ENCODE results near the gene BBOF1. TPM values are rescaled to one million over a fixed set of nuclear protein-coding genes. Genes with fewer than 3 reads are reported as not detected.

Gene BBOF1
- total RNA-seq, 1 donor from 2014 or later: 2.3 TPM

GRCh38 chr14:74083161-74083560, 64.0 kb downstream of the BBOF1 start:
- Mint-ChIP-seq H3K27me3 (ENCODE audit: unreplicated experiment) (peaks cover 7% of the 10 kb centered on the region), H3K4me3 (ENCODE audit: unreplicated experiment) (peak overlapping the region; percentile 97), H3K4me1 (ENCODE audit: unreplicated experiment) (peaks cover 26% of the 10 kb centered on the region), H3K27ac (ENCODE audit: unreplicated experiment) (no peak overlapping the region), H3K9me3 (ENCODE audit: unreplicated experiment) (no peaks in the 10 kb centered on the region), H3K36me3 (ENCODE audit: low read depth, unreplicated experiment) (no peaks in the 10 kb centered on the region)
- DNase-seq (ENCODE audit: low spot score): no peak
- TF ChIP-seq CTCF (IDR thresholded peaks at IDR 0.05; ENCODE audit: unreplicated experiment): no peak

GRCh38 chr14:74083784-74084276, 64.7 kb downstream of the BBOF1 start:
- Mint-ChIP-seq H3K36me3 (ENCODE audit: low read depth, unreplicated experiment) (no peaks in the 10 kb centered on the region), H3K9me3 (ENCODE audit: unreplicated experiment) (no peaks in the 10 kb centered on the region), H3K4me3 (ENCODE audit: unreplicated experiment) (peak overlapping the region; percentile 97), H3K27ac (ENCODE audit: unreplicated experiment) (peak overlapping the region; percentile 85), H3K27me3 (ENCODE audit: unreplicated experiment) (peaks cover 7% of the 10 kb centered on the region), H3K4me1 (ENCODE audit: unreplicated experiment) (peaks cover 26% of the 10 kb centered on the region)
- no peak for TF ChIP-seq CTCF (IDR thresholded peaks at IDR 0.05; ENCODE audit: unreplicated experiment)
- DNase-seq (ENCODE audit: low spot score): no peak

GRCh38 chr14:74084277-74085046, 65.3 kb downstream of the BBOF1 start, which contains the start of the genes ALDH6A1 and LIN52:
ALDH6A1 (minus strand) TSS chr14:74084453; CDS start chr14:74084394, 59 bp downstream.
LIN52 (plus strand) TSS chr14:74084956; CDS start chr14:74084975, 19 bp downstream.
- Mint-ChIP-seq H3K27ac (ENCODE audit: unreplicated experiment) (peak within 1 kb of the TSS; percentile 88), H3K4me3 (ENCODE audit: unreplicated experiment) (peak within 1 kb of the TSS; percentile 97), H3K9me3 (ENCODE audit: unreplicated experiment) (no peaks in the 10 kb centered on the region), H3K36me3 (ENCODE audit: low read depth, unreplicated experiment) (no peaks in the 10 kb centered on the region), H3K27me3 (ENCODE audit: unreplicated experiment) (peaks cover 9% of the 10 kb centered on the region), H3K4me1 (ENCODE audit: unreplicated experiment) (peaks cover 26% of the 10 kb centered on the region)
- no peak for TF ChIP-seq CTCF (IDR thresholded peaks at IDR 0.05; ENCODE audit: unreplicated experiment)
- peak; percentile 100 for DNase-seq (ENCODE audit: low spot score)

GRCh38 chr14:74085047-74085637, 66.0 kb downstream of the BBOF1 start:
- no peak for TF ChIP-seq CTCF (IDR thresholded peaks at IDR 0.05; ENCODE audit: unreplicated experiment)
- no peak for DNase-seq (ENCODE audit: low spot score)
- Mint-ChIP-seq H3K4me3 (ENCODE audit: unreplicated experiment) (peak overlapping the region; percentile 97), H3K27me3 (ENCODE audit: unreplicated experiment) (peaks cover 9% of the 10 kb centered on the region), H3K9me3 (ENCODE audit: unreplicated experiment) (no peaks in the 10 kb centered on the region), H3K36me3 (ENCODE audit: low read depth, unreplicated experiment) (no peaks in the 10 kb centered on the region), H3K4me1 (ENCODE audit: unreplicated experiment) (peaks cover 26% of the 10 kb centered on the region), H3K27ac (ENCODE audit: unreplicated experiment) (peak overlapping the region; percentile 88)

GRCh38 chr14:74085828-74086227, 66.7 kb downstream of the BBOF1 start:
- TF ChIP-seq CTCF (IDR thresholded peaks at IDR 0.05; ENCODE audit: unreplicated experiment): no peak
- Mint-ChIP-seq H3K27me3 (ENCODE audit: unreplicated experiment) (peaks cover 9% of the 10 kb centered on the region), H3K4me3 (ENCODE audit: unreplicated experiment) (peak overlapping the region; percentile 97), H3K27ac (ENCODE audit: unreplicated experiment) (no peak overlapping the region), H3K36me3 (ENCODE audit: low read depth, unreplicated experiment) (no peaks in the 10 kb centered on the region), H3K4me1 (ENCODE audit: unreplicated experiment) (peaks cover 25% of the 10 kb centered on the region), H3K9me3 (ENCODE audit: unreplicated experiment) (no peaks in the 10 kb centered on the region)
- no peak for DNase-seq (ENCODE audit: low spot score)
